Suprapubic skin (tissue), 4 donors: ENCODE results near the gene LRRC26. TPM values are rescaled to one million over a fixed set of nuclear protein-coding genes. Genes with fewer than 3 reads are reported as not detected.

ENCODE experiments used
- DNase-seq, 2 donors: peaks; one replicate each; pipeline ENCODE4 v3.0.0-alpha.2; 2019; ENCODE audit warnings: low spot score in 2 of 2
- H3K27ac ChIP-seq: fragments of 200-600 bp; sonication (generic); one replicate; pipeline ENCODE4 v1.5.1; 2019
- H3K27me3 ChIP-seq: fragments of 200-600 bp; sonication (generic); one replicate; pipeline ENCODE4 v1.5.1; 2019
- H3K36me3 ChIP-seq: fragments of 200-600 bp; sonication (generic); one replicate; pipeline ENCODE4 v1.5.1; 2019
- H3K4me1 ChIP-seq: fragments of 200-600 bp; sonication (generic); one replicate; pipeline ENCODE4 v1.5.1; 2019
- H3K4me3 ChIP-seq: fragments of 200-600 bp; sonication (generic); one replicate; pipeline ENCODE4 v1.5.1; 2019; ENCODE audit warnings: mild to moderate bottlenecking
- H3K9me3 ChIP-seq: fragments of 200-600 bp; sonication (generic); one replicate; pipeline ENCODE4 v1.5.1; 2019
- EP300 ChIP-seq: sonication (generic); formaldehyde crosslinking; IDR thresholded peaks from one replicate; pipeline ENCODE4 v1.6.1; 2017; ENCODE audit warnings: antibody characterized with exemption
- POLR2A ChIP-seq, 2 donors: fragments of 450-650 bp; IDR thresholded peaks; one replicate each; pipeline ENCODE4 v1.6.1; 2017; ENCODE audit warnings: antibody characterized with exemption in 2 of 2, mild to moderate bottlenecking in 2 of 2, moderate library complexity in 2 of 2
- POLR2AphosphoS5 ChIP-seq, 3 donors: sonication (generic); formaldehyde crosslinking; IDR thresholded peaks; one replicate each; pipeline ENCODE4 v1.6.1; 2017; ENCODE audit warnings: antibody characterized with exemption in 3 of 3
- WGBS: methylation state at CpG from one replicate; pipeline ENCODE4 v1.1.5; 2018; 5-methylcytosine and 5-hydroxymethylcytosine counted together
- total RNA-seq, 4 donors: library from RNA; depleted of rRNA; stranded (reverse); fragments of >200 nt; gene quantifications; one replicate each; pipeline ENCODE4 v1.1.0, GENCODE V29; 2016
- TF ChIP-seq, protein P1 (sequence below), 2 donors: fragments of 200-600 bp in 1 of 2; fragments of 450-650 bp in 1 of 2; sonication (generic) in 1 of 2; IDR thresholded peaks; one replicate each; pipeline ENCODE4 v1.5.1; 2016 to 2019; ENCODE audit warnings: antibody characterized with exemption in 2 of 2, mild to moderate bottlenecking in 1 of 2, moderate library complexity in 1 of 2

Gene LRRC26
- total RNA-seq, 4 donors from 2014 or later = 5.4 to 37.2 (median 7.9) TPM

DNA sequence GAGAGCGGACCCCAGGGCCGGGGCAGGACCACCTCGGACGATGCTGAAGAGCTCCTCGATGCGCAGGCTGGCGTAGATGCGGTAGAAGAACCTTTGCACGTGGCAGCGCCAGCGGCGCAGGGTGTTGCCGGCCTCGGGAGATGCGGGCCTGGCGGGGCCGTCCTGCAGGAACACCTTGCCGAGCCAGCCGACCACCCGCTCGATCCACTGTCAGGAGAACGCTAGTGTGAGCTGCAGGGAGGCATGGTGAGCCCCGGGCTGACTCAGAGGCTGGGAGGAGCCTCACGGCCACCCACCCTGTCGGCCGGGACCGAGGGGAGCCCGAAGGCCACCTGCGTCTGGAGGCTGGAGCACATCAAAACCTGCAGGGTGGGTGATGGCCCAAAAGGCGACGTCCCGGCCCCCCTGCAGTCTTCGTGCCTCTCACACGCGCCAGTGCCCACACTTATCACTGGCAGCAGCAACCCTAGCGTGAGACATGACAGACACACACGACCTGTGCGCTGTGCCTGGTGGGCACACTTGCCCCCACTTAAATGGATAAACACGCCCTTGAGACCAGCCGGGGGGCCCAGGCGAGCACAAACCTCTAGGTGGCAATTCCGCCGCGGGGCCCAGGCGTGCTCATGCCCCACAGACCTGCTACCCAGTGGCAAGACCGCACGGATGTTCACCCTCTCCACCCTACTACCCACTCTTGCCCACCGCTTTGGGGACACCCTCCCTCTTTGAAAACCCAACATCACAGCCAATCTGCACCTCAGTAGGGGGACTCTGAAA, 15.2 kb upstream of the LRRC26 start:
- H3K27me3 ChIP-seq = no peaks in the 10 kb centered on the region
- no peaks in the 10 kb centered on the region for H3K9me3 ChIP-seq
- peaks cover 35% of the 10 kb centered on the region for H3K4me1 ChIP-seq
- no peak for DNase-seq
- no peak overlapping the region for H3K4me3 ChIP-seq
- 92% methylated on average over 29 of the region's 48 CpGs for WGBS
- TF ChIP-seq EP300 (no peak), POLR2A (IDR thresholded peaks at IDR 0.05) (no peak), POLR2AphosphoS5 (IDR thresholded peaks at IDR 0.05) (no peak)
- TF ChIP-seq, protein P1, sequence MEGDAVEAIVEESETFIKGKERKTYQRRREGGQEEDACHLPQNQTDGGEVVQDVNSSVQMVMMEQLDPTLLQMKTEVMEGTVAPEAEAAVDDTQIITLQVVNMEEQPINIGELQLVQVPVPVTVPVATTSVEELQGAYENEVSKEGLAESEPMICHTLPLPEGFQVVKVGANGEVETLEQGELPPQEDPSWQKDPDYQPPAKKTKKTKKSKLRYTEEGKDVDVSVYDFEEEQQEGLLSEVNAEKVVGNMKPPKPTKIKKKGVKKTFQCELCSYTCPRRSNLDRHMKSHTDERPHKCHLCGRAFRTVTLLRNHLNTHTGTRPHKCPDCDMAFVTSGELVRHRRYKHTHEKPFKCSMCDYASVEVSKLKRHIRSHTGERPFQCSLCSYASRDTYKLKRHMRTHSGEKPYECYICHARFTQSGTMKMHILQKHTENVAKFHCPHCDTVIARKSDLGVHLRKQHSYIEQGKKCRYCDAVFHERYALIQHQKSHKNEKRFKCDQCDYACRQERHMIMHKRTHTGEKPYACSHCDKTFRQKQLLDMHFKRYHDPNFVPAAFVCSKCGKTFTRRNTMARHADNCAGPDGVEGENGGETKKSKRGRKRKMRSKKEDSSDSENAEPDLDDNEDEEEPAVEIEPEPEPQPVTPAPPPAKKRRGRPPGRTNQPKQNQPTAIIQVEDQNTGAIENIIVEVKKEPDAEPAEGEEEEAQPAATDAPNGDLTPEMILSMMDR (IDR thresholded peaks at IDR 0.05) = no peak
- H3K36me3 ChIP-seq = peaks cover 65% of the 10 kb centered on the region
- H3K27ac ChIP-seq = no peak overlapping the region

GRCh38 chr9:137183980-137184595, 14.2 kb upstream of the LRRC26 start:
- TF ChIP-seq POLR2A (IDR thresholded peaks at IDR 0.05) = no peak
- TF ChIP-seq, protein P1 (IDR thresholded peaks at IDR 0.05) = no peak
- no peak for TF ChIP-seq POLR2AphosphoS5 (IDR thresholded peaks at IDR 0.05)
- no peak for TF ChIP-seq EP300
- no peak for DNase-seq
- Histone ChIP-seq H3K36me3 (peaks cover 72% of the 10 kb centered on the region), H3K4me3 (no peak overlapping the region), H3K4me1 (peaks cover 25% of the 10 kb centered on the region), H3K9me3 (no peaks in the 10 kb centered on the region), H3K27me3 (no peaks in the 10 kb centered on the region), H3K27ac (no peak overlapping the region)
- WGBS = 89% methylated on average over 27 of the region's 27 CpGs

GRCh38 chr9:137182836-137183235, 13.0 kb upstream of the LRRC26 start:
- no peak overlapping the region for H3K27ac ChIP-seq
- TF ChIP-seq POLR2AphosphoS5 (IDR thresholded peaks at IDR 0.05) (no peak), POLR2A (IDR thresholded peaks at IDR 0.05) (no peak), EP300 (no peak)
- TF ChIP-seq, protein P1 (IDR thresholded peaks at IDR 0.05) = no peak
- H3K36me3 ChIP-seq = peaks cover 84% of the 10 kb centered on the region
- WGBS = 90% methylated on average over 16 of the region's 17 CpGs
- no peak for DNase-seq
- H3K9me3 ChIP-seq = no peaks in the 10 kb centered on the region
- no peaks in the 10 kb centered on the region for H3K27me3 ChIP-seq
- no peak overlapping the region for H3K4me3 ChIP-seq
- peaks cover 20% of the 10 kb centered on the region for H3K4me1 ChIP-seq

- WGBS = 93% methylated on average over 16 of the region's 22 CpGs
- TF ChIP-seq, protein P1 (IDR thresholded peaks at IDR 0.05) = no peak
- TF ChIP-seq EP300 (no peak), POLR2A (IDR thresholded peaks at IDR 0.05) (no peak), POLR2AphosphoS5 (IDR thresholded peaks at IDR 0.05) (no peak)
- peaks cover 11% of the 10 kb centered on the region for H3K4me1 ChIP-seq
- no peak for DNase-seq
- H3K36me3 ChIP-seq = peaks cover 91% of the 10 kb centered on the region
- no peak overlapping the region for H3K27ac ChIP-seq
- no peaks in the 10 kb centered on the region for H3K27me3 ChIP-seq
- no peaks in the 10 kb centered on the region for H3K9me3 ChIP-seq
- no peak overlapping the region for H3K4me3 ChIP-seq
Measured at GRCh38 chr9:137181680-137182079, 11.8 kb upstream of the LRRC26 start.

DNA sequence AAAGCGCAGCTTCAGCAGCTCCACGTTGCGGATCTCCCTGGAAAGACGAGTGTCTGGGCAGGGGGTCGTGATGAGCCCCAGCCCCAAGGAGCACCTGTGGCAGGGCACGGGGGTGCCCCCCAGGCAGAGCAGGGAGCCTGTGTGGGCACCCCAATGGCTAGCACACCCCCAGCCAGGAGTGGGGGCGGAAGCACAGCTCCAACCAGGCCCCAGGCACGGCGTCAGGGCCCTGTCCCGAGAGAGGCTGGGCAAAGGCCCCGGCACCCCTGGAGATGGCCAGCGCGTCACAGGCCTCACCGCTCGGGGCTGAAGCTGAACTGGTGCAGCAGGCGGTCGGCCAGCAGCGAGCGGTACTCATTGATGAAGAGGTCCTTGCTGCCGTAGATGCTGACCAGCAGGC, 10.6 kb upstream of the LRRC26 start:
- Histone ChIP-seq H3K9me3 (no peaks in the 10 kb centered on the region), H3K27ac (no peak overlapping the region), H3K4me3 (no peak overlapping the region), H3K36me3 (peaks cover 83% of the 10 kb centered on the region), H3K27me3 (no peaks in the 10 kb centered on the region), H3K4me1 (peaks cover 3% of the 10 kb centered on the region)
- DNase-seq = no peak
- TF ChIP-seq, protein P1 (IDR thresholded peaks at IDR 0.05) = no peak
- TF ChIP-seq POLR2A (IDR thresholded peaks at IDR 0.05) = no peak
- TF ChIP-seq POLR2AphosphoS5 (IDR thresholded peaks at IDR 0.05) = no peak
- TF ChIP-seq EP300 = no peak
- WGBS = no CpG with 5 or more reads among the region's 20 CpGs
